H1 (cell line): Measurements from ENCODE around the gene UPF3A. TPM values are rescaled to one million over a fixed set of nuclear protein-coding genes. Genes with fewer than 3 reads are reported as not detected.
A peak's percentile ranks its signal among the peaks of the same experiment; 100 is the strongest.

Experiments
- CTCF ChIA-PET: fragments of 300-600 bp; sonication (Branson Sonifier 250); formaldehyde crosslinking; loops from one replicate; lab custom pipeline; 2021; ENCODE audit not compliant: partially characterized antibody; lab: Charles Lee
- POLR2A ChIA-PET: fragments of 300-600 bp; sonication (Branson Sonifier 250); formaldehyde crosslinking; loops from one replicate; lab custom pipeline; 2021; ENCODE audit warnings: inconsistent platforms; ENCODE audit not compliant: partially characterized antibody; lab: Charles Lee
- DNase-seq, 2 experiments: peaks; one replicate each; pipeline versions ENCODE4 v3.0.0 to v3.0.0-alpha.2; 2010 to 2022; ENCODE audit warnings: low spot score in 2 of 2, low read depth in 1 of 2, mixed read lengths in 1 of 2
- FAIRE-seq: peaks from 2 replicates; lab custom pipeline; 2011; peaks lifted over from hg19 to GRCh38; lab: Jason Lieb, UNC
- H2AFZ ChIP-seq: 2 replicates; pipeline ENCODE4 v1.8.1; 2012; ENCODE audit warnings: low read length, inconsistent platforms
- H2AK5ac ChIP-seq: 2 replicates; pipeline ENCODE4 v1.6.1; 2013; ENCODE audit warnings: low read depth, low read length
- H2BK120ac ChIP-seq: replicated peaks from 2 replicates; pipeline ENCODE3; 2013; ENCODE audit warnings: low read depth, low read length, inconsistent platforms
- H2BK12ac ChIP-seq: 2 replicates; pipeline ENCODE4 v1.6.1; 2013; ENCODE audit warnings: low read depth, low read length
- H2BK15ac ChIP-seq: 2 replicates; pipeline ENCODE4 v1.6.1; 2013; ENCODE audit warnings: low read length
- H2BK20ac ChIP-seq: 2 replicates; pipeline ENCODE4 v1.6.1; 2013; ENCODE audit warnings: low read length
- H2BK5ac ChIP-seq: 2 replicates; pipeline ENCODE4 v1.6.1; 2013; ENCODE audit warnings: low read depth, low read length
- H3K14ac ChIP-seq: 2 replicates; pipeline ENCODE4 v1.6.1; 2013; ENCODE audit warnings: inconsistent platforms; ENCODE audit not compliant: insufficient read length
- H3K18ac ChIP-seq: 2 replicates; pipeline ENCODE4 v1.6.1; 2013; ENCODE audit warnings: low read length; ENCODE audit errors: extremely low read depth
- H3K23ac ChIP-seq: 2 replicates; pipeline ENCODE4 v1.6.1; 2013; ENCODE audit warnings: inconsistent platforms; ENCODE audit not compliant: insufficient read length
- H3K23me2 ChIP-seq: 2 replicates; pipeline ENCODE4 v1.6.1; 2013; ENCODE audit warnings: low read depth, low read length
- H3K27ac ChIP-seq: 2 replicates; pipeline ENCODE4 v1.6.1; 2011; ENCODE audit warnings: low read depth, low read length, inconsistent platforms
- H3K27me3 ChIP-seq, 4 experiments: replicated peaks in 1 of 4; 1 replicate in 1 of 4; 2 replicates in 3 of 4; pipeline versions ENCODE4 v1.6.1 to v1.8.1; 2011 to 2013; ENCODE audit warnings: low read length in 3 of 4, mild to moderate bottlenecking in 3 of 4, inconsistent platforms in 2 of 4, mixed read lengths in 2 of 4, moderate library complexity in 1 of 4; ENCODE audit not compliant: control insufficient read depth in 3 of 4, insufficient read depth in 3 of 4; ENCODE audit errors: extremely low read depth in 1 of 4
- H3K36me3 ChIP-seq, 4 experiments: 2 replicates each; pipeline versions ENCODE4 v1.6.1 to v1.8.1; 2011 to 2013; ENCODE audit warnings: mild to moderate bottlenecking in 4 of 4, low read length in 3 of 4, moderate library complexity in 2 of 4, control low read depth in 1 of 4, inconsistent platforms in 1 of 4; ENCODE audit not compliant: insufficient read depth in 4 of 4, control insufficient read depth in 2 of 4
- H3K4ac ChIP-seq: replicated peaks from 2 replicates; pipeline ENCODE3; 2013; ENCODE audit warnings: low read length, low read depth, mixed read lengths, inconsistent platforms; ENCODE audit not compliant: insufficient read length
- H3K4me1 ChIP-seq, 4 experiments: replicated peaks in 1 of 4; 1 replicate in 1 of 4; 2 replicates in 3 of 4; pipeline versions ENCODE4 v1.6.1 to v1.8.1; 2011 to 2013; ENCODE audit warnings: low read length in 3 of 4, inconsistent platforms in 2 of 4, mixed read lengths in 1 of 4; ENCODE audit not compliant: insufficient read depth in 4 of 4, control insufficient read depth in 3 of 4
- H3K4me2 ChIP-seq, 2 experiments: 2 replicates each; pipeline versions ENCODE4 v1.6.1 to v1.8.1; 2011 to 2013; ENCODE audit warnings: low read depth in 2 of 2, low read length in 2 of 2, control low read depth in 1 of 2, inconsistent platforms in 1 of 2, mild to moderate bottlenecking in 1 of 2; ENCODE audit not compliant: insufficient read depth in 1 of 2
- H3K4me3 ChIP-seq, 4 experiments: fragments of 200-600, 300-600 bp in 1 of 4; sonication (generic), shearing (Covaris generic), sonication (Bioruptor Twin) in 1 of 4; 2 replicates each; pipeline versions ENCODE4 v1.5.1 to v1.8.1; 2011 to 2016; ENCODE audit warnings: low read length in 4 of 4, low read depth in 3 of 4, control low read depth in 2 of 4, inconsistent platforms in 2 of 4, mild to moderate bottlenecking in 2 of 4, mixed read lengths in 1 of 4, moderate library complexity in 1 of 4; ENCODE audit not compliant: insufficient read depth in 2 of 4; ENCODE audit errors: extremely low read depth in 1 of 4
- H3K56ac ChIP-seq: replicated peaks from 2 replicates; pipeline ENCODE3; 2013; ENCODE audit warnings: low read depth, mild to moderate bottlenecking, mixed read lengths, low read length, inconsistent platforms; ENCODE audit not compliant: insufficient read length
- H3K79me1 ChIP-seq: 2 replicates; pipeline ENCODE4 v1.6.1; 2013; ENCODE audit warnings: low read depth, low read length, control low read depth
- H3K79me2 ChIP-seq, 2 experiments: 2 replicates each; pipeline versions ENCODE4 v1.6.1 to v1.8.1; 2012 to 2013; ENCODE audit warnings: low read length in 2 of 2, mild to moderate bottlenecking in 2 of 2, inconsistent platforms in 1 of 2; ENCODE audit not compliant: insufficient read depth in 2 of 2, control insufficient read depth in 1 of 2
- H3K9ac ChIP-seq, 4 experiments: replicated peaks in 1 of 4; 1 replicate in 1 of 4; 2 replicates in 3 of 4; pipeline versions ENCODE4 v1.6.1 to v1.8.1; 2011 to 2013; ENCODE audit warnings: low read depth in 3 of 4, low read length in 3 of 4, control low read depth in 2 of 4, mild to moderate bottlenecking in 2 of 4, moderate library complexity in 2 of 4, inconsistent platforms in 1 of 4; ENCODE audit errors: extremely low read depth in 1 of 4
- H3K9me3 ChIP-seq, 2 experiments: 2 replicates each; pipeline versions ENCODE4 v1.6.1 to v1.8.1; 2012 to 2013; ENCODE audit warnings: mild to moderate bottlenecking in 2 of 2, moderate library complexity in 2 of 2, control low read depth in 1 of 2, inconsistent platforms in 1 of 2, low read depth in 1 of 2, low read length in 1 of 2, mixed read lengths in 1 of 2; ENCODE audit not compliant: insufficient read depth in 2 of 2
- H4K20me1 ChIP-seq, 2 experiments: replicated peaks in 1 of 2; 2 replicates each; pipeline versions ENCODE3 to v1.8.1; 2011 to 2013; ENCODE audit warnings: inconsistent platforms in 2 of 2, low read length in 2 of 2, mild to moderate bottlenecking in 1 of 2; ENCODE audit not compliant: insufficient read depth in 2 of 2, control insufficient read depth in 1 of 2
- H4K5ac ChIP-seq: 2 replicates; pipeline ENCODE4 v1.6.1; 2013; ENCODE audit warnings: low read length, low read depth, mixed read lengths, inconsistent platforms; ENCODE audit not compliant: insufficient read length
- H4K8ac ChIP-seq: 2 replicates; pipeline ENCODE4 v1.8.0; 2013; ENCODE audit warnings: mild to moderate bottlenecking, moderate library complexity, low read length, inconsistent platforms; ENCODE audit not compliant: insufficient read depth; ENCODE audit errors: extremely low read depth
- H4K91ac ChIP-seq: replicated peaks from 2 replicates; pipeline ENCODE3; 2013; ENCODE audit warnings: low read length, mixed read lengths, inconsistent platforms; ENCODE audit not compliant: insufficient read length
- GABPA ChIP-seq: IDR thresholded peaks from 2 replicates; pipeline ENCODE4 v1.6.1; 2011; ENCODE audit warnings: mild to moderate bottlenecking, low read length, moderate library complexity, borderline replicate concordance; ENCODE audit not compliant: insufficient read depth
- RAD21 ChIP-seq, 2 experiments: IDR thresholded peaks in 1 of 2; conservative IDR thresholded peaks in 1 of 2; 2 replicates each; pipeline ENCODE4 v1.6.1; 2011; ENCODE audit warnings: low read depth in 2 of 2, low read length in 2 of 2, improper control_type of control experiment in 1 of 2, inconsistent platforms in 1 of 2, mild to moderate bottlenecking in 1 of 2, moderate library complexity in 1 of 2
- TAF7 ChIP-seq: optimal IDR thresholded peaks from 2 replicates; pipeline ENCODE3; 2011; ENCODE audit warnings: low read depth, mild to moderate bottlenecking, inconsistent platforms, low read length, moderate library complexity, borderline replicate concordance
- WGBS, 2 experiments: shearing (Covaris generic) in 1 of 2; methylation state at CpG; one replicate each; pipeline versions ENCODE4 v1.1.6 to v1.1.7; 2013 to 2015; ENCODE audit warnings: low lambda C conversion rate in 2 of 2, mixed read lengths in 2 of 2, inconsistent platforms in 1 of 2, low coverage in 1 of 2, missing lambda C conversion rate in 1 of 2; ENCODE audit not compliant: insufficient replicate concordance in 2 of 2, insufficient coverage in 1 of 2, insufficient read length in 1 of 2; ENCODE audit errors: extremely low coverage in 1 of 2, missing lambda C conversion rate in 1 of 2; 5-methylcytosine and 5-hydroxymethylcytosine counted together
- polyA plus RNA-seq, 7 experiments: library from polyadenylated mRNA; depleted of rRNA in 3 of 7; stranded (reverse) in 5 of 7; unstranded in 2 of 7; fragments of >200 nt in 5 of 7; fragments of 200-250 nt in 2 of 7; gene quantifications; 1 replicate in 5 of 7; 2 replicates in 1 of 7; 4 replicates in 1 of 7; pipeline versions ENCODE4 v1.2.1 to v1.2.3, GENCODE V29; 2011 to 2013; ENCODE audit warnings: missing spikeins in 2 of 7, mixed read lengths in 2 of 7
- total RNA-seq: library from RNA; stranded (reverse); fragmentation: NEBNext Ultra II Directional; extraction: Animal tissue kit (Norgen Biotek cat#: 25700); gene quantifications from 2 replicates; pipeline ENCODE4 v1.2.1, GENCODE V29; 2021
- TF ChIP-seq, protein P1 (sequence below), 3 experiments: IDR thresholded peaks; 1 replicate in 2 of 3; 2 replicates in 1 of 3; pipeline versions ENCODE4 v1.5.1 to v1.6.1; 2011; ENCODE audit warnings: low read length in 3 of 3, mild to moderate bottlenecking in 3 of 3, inconsistent platforms in 2 of 3, low read depth in 1 of 3, moderate library complexity in 1 of 3; ENCODE audit not compliant: insufficient read depth in 1 of 3; ENCODE audit errors: control extremely low read depth in 1 of 3

The UPF3A gene
- total and polyA plus RNA-seq, 2 of the 8 experiments (the other 6 are each of a cell fraction or from before 2014, with no cell fraction given), result 47.1 to 58.2 TPM

DNA sequence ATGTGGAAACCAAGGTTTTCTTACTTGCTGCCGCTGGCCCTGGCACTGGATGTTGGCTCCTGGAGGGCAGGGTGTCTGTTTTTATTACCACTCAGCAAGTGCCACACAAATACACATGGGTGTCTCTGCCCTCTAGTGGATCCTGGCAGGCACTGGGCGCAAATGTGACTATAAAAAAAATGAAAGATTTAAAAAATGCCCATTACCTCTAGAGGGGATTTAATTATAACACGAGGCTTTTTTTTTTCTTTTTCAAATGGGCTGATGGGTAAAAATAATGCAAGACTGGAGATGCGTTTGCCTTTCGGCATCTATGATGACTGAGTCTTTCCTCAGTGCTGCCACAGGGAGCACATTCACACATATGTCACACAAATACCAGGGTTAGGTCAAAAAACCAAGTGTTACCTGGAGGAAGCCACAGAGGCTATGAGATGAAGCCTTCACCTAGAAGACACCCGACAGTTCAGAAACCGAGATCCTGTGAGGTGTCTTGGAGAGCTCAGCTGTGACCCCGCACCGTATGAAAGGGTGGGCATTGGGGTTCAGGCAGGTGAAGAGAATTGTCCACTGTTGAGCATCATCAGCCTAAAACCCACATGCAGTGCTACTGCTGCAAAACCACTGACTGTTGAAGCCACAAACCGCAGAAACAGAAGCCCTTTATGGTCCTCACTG, 58.6 kb downstream of the UPF3A start:
- Histone ChIP-seq H3K23ac (no peak overlapping the region), H3K27me3 (no peaks in the 10 kb centered on the region), H2BK20ac (no peak overlapping the region; the same call in 1 of the 2 replicates), H4K20me1 (no peaks in the 10 kb centered on the region), H3K4me1 (peaks cover 0 to 5% (median 2%) of the 10 kb centered on the region in 4 experiments; a peak in 2 of 7 replicates), H3K4ac (no peak overlapping the region), H3K18ac (no peak overlapping the region), H2AFZ (no peak overlapping the region), H3K56ac (no peak overlapping the region), H2BK15ac (no peak overlapping the region; the same call in 1 of the 2 replicates), H3K79me1 (no peaks in the 10 kb centered on the region), H3K79me2 (no peaks in the 10 kb centered on the region), H2BK12ac (peak overlapping the region; percentile 81; the same call in 1 of the 2 replicates), H2AK5ac (peak overlapping the region; percentile 91; the same call in 1 of the 2 replicates), H3K9ac (no peak overlapping the region), H4K91ac (peak overlapping the region; percentile 10), H3K4me2 (no peak overlapping the region), H4K5ac (no peak overlapping the region), H2BK120ac (no peak overlapping the region), H3K36me3 (no peaks in the 10 kb centered on the region), H4K8ac (peak overlapping the region; percentile 14; the same call in 1 of the 2 replicates), H3K23me2 (no peaks in the 10 kb centered on the region), H3K27ac (no peak overlapping the region), H3K9me3 (no peaks in the 10 kb centered on the region), H3K14ac (no peak overlapping the region), H2BK5ac (no peak overlapping the region), H3K4me3 (no peak overlapping the region)
- CTCF ChIA-PET, result interaction anchor here (0.9 to 3.3 kb wide), 13 partner anchors 12 to 94 kb away, joined by 3 to 18 read pairs (median 4); no protein-coding TSS in a partner anchor
- POLR2A ChIA-PET, result interaction anchor here (1.5 to 2.0 kb wide), 2 partner anchors 12 to 23 kb away, joined by 3 to 7 read pairs; no protein-coding TSS in a partner anchor
- DNase-seq, result no peak
- TF ChIP-seq GABPA (no peak), TAF7 (no peak), RAD21 (IDR thresholded peaks at IDR 0.05 in 1 of 2, conservative IDR thresholded peaks at IDR 0.05 in 1 of 2; ENCODE audit: low read depth in 2 of 2, low read length in 2 of 2) (peak; percentile 58 to 69)
- TF ChIP-seq, protein P1, sequence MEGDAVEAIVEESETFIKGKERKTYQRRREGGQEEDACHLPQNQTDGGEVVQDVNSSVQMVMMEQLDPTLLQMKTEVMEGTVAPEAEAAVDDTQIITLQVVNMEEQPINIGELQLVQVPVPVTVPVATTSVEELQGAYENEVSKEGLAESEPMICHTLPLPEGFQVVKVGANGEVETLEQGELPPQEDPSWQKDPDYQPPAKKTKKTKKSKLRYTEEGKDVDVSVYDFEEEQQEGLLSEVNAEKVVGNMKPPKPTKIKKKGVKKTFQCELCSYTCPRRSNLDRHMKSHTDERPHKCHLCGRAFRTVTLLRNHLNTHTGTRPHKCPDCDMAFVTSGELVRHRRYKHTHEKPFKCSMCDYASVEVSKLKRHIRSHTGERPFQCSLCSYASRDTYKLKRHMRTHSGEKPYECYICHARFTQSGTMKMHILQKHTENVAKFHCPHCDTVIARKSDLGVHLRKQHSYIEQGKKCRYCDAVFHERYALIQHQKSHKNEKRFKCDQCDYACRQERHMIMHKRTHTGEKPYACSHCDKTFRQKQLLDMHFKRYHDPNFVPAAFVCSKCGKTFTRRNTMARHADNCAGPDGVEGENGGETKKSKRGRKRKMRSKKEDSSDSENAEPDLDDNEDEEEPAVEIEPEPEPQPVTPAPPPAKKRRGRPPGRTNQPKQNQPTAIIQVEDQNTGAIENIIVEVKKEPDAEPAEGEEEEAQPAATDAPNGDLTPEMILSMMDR (IDR thresholded peaks at IDR 0.05; ENCODE audit: control extremely low read depth in 1 of 3, insufficient read depth in 1 of 3, low read depth in 1 of 3, low read length in 3 of 3), result peak; percentile 32 to 54 (median 43)
- no peak for FAIRE-seq
- WGBS, 2 experiments, result 81% methylated on average over 10 of the region's 10 CpGs; no CpG with 5 or more reads in 1 of the 2 experiments
